Measurements from ENCODE around the gene SMAD6.

SMAD6 gene

GRCh38 chr15:66704019-66704802 is 2.2 kb downstream of the SMAD6 start:
- no peak for DNase-seq

GRCh38 chr15:66704803-66705153 is 2.7 kb downstream of the SMAD6 start:
- no peak for DNase-seq

GRCh38 chr15:66705277-66706146 is 3.5 kb downstream of the SMAD6 start:
- no peak for DNase-seq

GRCh38 chr15:66706225-66706732 is 4.2 kb downstream of the SMAD6 start:
- no peak for DNase-seq

- no peak for DNase-seq
Measured at GRCh38 chr15:66706840-66707239, 4.8 kb downstream of the SMAD6 start.

GRCh38 chr15:66707310-66708082 is 5.5 kb downstream of the SMAD6 start:
- DNase-seq, result no peak

- no peak for DNase-seq
Measured at GRCh38 chr15:66708389-66708788, 6.4 kb downstream of the SMAD6 start.

DNA sequence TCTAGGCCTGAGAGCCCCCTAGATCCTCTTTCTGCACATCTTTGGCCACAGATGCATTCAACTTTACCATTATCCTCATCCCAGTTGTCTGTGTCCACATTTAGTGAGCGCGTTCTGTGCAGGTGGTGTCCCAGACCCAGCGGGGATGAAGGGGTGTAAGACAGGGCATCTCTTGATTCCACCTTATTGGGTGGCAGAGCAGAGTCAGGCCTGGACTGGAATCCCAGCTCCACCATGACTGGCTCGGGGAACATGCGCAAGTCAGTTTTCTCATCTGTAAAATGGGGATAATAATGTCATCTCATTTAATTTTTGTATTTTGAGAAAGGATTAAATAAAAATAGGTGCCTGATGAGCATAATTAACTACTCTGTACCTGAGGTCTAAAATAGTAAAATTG is 7.8 kb downstream of the SMAD6 start:
- no peak for DNase-seq

GRCh38 chr15:66711260-66711659 is 9.2 kb downstream of the SMAD6 start:
- no peak for DNase-seq

- no peak for DNase-seq
Measured at GRCh38 chr15:66711862-66712261, 9.8 kb downstream of the SMAD6 start.

DNA sequence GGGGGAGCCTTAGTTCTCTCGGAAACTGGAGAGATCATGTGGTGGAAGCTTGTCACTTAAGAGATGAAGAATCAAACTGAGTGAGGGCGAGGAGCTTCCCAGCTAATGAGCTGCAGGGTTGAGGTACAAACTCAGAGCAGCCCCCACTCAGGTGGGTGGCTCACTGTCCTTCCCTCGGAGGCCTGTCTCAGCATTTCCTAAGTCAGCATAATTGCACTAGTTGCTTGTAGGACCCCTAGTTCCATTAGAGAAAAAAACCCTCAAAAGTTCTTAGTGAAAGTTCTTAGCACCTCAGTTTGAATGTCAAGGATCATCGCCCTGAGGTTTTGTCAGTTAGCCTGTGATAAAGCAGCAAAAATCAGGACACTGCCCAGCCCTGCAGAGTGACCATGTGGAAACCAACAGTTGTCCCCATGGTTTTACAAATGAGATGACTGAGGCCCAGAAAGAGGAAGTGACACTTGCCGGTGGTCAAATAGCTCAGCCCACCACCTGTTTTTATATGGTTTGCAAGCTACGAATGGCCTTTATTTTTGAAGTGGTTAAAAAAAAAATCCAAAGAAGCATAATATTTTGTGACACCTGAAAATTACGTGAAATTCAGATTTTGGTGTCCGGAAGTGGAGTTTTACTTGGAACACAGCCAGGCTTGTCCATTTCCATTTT is 11.9 kb downstream of the SMAD6 start:
- no peak for DNase-seq

DNA sequence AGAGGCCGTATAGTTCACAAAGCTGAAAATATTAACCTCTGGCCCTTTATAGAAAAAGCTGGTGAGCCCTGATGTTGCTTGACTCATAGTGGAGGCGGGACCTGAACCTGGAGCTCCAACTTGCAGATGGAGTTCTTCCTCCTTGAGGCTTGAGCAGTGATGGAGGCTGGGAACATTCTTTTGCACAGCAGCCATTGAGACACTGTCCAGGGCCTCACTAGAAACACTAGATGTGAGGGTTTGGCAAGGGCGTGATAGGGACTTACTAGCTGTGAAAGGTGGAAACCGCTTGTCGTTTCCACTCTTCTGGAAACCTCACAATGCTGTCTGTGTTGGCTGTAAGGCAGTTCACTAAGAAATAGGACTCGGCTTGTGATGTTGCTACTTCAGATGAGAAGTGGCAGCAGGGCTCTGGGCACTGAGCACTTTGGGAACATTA is 12.5 kb downstream of the SMAD6 start:
- no peak for DNase-seq

- no peak for DNase-seq
Measured at GRCh38 chr15:66715181-66715624, 13.2 kb downstream of the SMAD6 start.

DNA sequence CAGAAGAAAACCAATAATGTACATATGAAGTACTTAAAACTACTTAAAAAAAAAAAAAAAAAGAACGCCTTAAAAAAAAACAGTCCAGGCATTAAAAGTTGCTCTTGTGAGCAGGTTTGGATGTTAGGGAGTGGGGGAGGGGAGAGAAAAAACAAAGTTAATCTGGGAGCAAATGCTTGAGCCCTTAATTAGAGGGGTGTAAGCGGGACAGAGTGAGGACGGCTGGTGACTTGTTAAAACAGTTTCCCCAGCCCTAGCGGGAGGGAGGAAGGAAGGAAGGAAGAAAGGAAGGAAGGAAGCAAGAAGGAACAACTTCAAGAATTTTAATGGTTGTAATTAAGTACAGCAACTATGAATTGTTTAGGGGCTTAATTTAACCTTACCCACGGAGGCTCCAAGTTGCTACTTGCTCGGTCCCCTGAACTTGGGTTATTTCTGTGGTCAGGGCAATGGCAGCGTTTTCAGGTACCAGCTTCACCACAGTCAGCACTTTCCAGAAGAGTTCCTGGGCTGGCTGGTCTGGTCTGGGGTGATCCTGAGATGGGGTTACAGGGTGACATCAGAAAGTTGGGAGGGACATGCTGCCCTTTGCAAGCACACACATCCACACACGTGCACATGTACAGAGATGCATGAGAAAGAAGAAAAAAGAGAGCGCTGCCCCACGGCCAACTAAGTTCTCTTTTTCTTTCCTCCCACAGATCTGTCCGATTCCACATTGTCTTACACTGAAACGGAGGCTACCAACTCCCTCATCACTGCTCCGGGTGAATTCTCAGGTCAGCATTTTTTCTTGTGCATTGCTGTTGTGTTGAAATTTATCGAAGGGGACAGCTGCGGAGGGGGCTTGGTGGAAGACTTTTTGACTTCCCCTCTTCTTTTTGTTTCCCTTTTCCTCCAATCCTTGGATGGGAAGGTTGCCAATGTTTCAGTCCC is 14.0 kb downstream of the SMAD6 start:
- DNase-seq, result no peak

- no peak for DNase-seq
Measured at GRCh38 chr15:66716656-66717020, 14.6 kb downstream of the SMAD6 start.

DNA sequence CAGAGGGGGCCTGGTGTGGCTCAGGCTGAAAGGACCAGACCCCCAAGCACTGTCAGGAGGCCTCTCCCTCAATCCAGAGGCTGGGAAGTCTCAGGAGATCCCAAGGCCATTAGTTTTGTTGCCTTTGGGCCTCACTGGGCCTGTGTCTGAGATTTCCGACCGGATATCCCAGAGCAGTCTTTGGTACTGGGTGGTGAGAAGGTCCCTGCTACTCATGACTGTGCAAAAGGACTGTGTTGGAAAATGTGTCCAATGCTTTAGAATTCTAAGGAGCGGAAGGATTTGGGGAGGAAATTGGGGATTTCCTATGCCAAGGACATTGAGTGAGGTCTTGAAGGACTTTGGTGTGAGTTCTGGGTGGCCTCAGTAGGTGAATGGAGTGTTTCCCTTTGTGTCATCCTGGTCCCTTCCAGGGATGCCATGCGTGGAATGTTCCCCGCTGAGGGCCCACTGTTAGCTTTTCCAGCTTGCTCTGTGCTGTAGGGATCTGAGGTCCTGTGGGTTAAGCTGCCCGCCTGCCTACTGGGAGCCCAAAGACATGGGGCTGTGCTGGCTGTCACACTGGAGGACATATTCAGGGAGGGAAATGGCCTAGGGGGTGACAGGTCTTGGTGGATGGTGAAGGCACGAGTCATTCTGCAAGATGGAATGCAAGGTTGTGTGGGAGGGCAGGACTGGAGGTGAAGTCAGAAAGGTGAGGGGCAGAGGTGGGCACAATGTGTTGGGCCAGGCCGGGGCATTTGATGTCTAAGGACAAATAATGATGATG is 16.4 kb downstream of the SMAD6 start:
- no peak for DNase-seq

- DNase-seq, result no peak
Measured at GRCh38 chr15:66719471-66719870, 17.4 kb downstream of the SMAD6 start.

DNA sequence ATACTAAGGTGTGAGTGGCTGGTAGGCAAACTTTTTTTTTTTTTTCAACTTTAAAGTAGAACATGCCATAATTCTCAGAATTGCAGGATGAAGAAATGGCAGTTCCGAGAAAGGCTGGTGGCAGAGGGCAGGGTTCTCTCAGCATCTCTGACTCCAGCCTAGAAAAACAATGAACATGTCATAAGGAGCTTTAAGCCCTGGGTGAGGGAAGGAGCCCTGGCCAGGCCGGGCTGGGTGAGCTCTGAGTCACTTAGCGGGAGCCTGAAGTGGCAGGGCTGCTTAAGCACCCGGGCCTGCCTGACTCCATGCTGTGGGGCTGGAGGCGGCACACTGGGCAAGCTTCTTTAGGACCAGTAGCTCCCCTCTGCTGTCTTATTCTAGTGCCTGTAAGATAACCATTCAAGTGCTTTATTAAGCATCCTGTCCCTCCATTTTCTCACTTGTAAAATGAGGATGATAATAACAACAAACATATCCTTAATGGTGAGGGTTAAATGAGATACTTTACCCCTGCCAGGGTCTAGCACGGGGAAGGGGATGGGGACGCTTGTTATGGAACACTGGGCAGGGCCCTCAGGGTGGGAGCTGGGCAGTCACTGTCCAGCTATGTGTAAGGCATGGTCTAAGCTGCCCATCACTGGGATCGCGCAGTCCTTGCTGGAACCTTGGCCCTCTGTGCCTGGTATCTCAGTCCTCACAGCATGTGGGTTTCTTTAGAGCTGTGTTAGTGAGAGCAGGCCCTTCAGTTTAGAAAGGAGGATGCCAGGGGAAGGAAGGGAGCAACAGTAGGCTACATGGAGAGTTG is 18.4 kb downstream of the SMAD6 start:
- DNase-seq, result no peak

- DNase-seq, result no peak
Measured at GRCh38 chr15:66721020-66721419, 19.0 kb downstream of the SMAD6 start.

DNA sequence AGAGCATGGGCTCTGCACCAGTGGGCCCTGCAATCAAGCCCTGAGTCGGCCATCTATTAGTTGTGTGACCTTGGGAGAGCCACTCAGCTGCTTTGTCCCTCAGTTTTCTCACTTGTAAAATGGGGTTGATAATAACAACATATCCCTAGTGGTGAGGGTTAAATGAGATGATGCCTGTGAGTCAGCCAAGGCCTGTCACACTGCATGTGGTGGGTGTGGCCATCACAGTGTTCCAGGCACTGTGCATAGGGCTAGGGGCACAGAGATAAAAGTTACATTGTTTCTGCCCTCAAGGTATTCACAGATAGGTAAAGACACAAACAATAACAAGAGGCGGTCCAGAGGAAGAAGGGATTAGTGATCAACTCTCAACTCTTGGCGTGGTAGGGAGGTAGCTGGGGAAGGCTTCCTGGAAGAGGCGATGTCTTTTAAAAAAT is 19.5 kb downstream of the SMAD6 start:
- no peak for DNase-seq
